Activated CD4-positive, CD25-positive, alpha-beta regulatory T cell treated with anti-CD3 and anti-CD28 coated beads, Interleukin-2, amount 50 U/mL, for 16 hours (primary cell): ENCODE data around the gene RNU11.
"Not testable (repeated sequence)": the region's sequence is repeated elsewhere in the genome, so short reads cannot be mapped to it uniquely, and the experiment has no call there.

ENCODE experiments used
- DNase-seq: peaks from one replicate; pipeline ENCODE4 v3.0.0-alpha.2; 2020; ENCODE audit warnings: low read depth, low spot score

Gene RNU11

GRCh38 chr1:28648474-28649198 lies at the start of gene RNU11:
Gene RNU11, plus strand, starts transcription at chr1:28648600.
- DNase-seq, result peak; percentile 82

GRCh38 chr1:28601696-28602095 lies 46.7 kb upstream of the RNU11 start:
- DNase-seq, result no peak

- no peak for DNase-seq
These were observed 45.6 kb upstream of the RNU11 start for GRCh38 chr1:28602536-28603439.

GRCh38 chr1:28604411-28604810 lies 44.0 kb upstream of the RNU11 start:
- DNase-seq, result no peak

GRCh38 chr1:28604962-28605361 lies 43.4 kb upstream of the RNU11 start:
- no peak for DNase-seq

GRCh38 chr1:28606771-28607170 lies 41.6 kb upstream of the RNU11 start:
- DNase-seq, result no peak

- DNase-seq, result no peak
These were observed 35.2 kb upstream of the RNU11 start for GRCh38 chr1:28613175-28613574.

- no peak for DNase-seq
These were observed 16.7 kb upstream of the RNU11 start for GRCh38 chr1:28631713-28632112.

- DNase-seq, result no peak
These were observed 15.8 kb upstream of the RNU11 start for GRCh38 chr1:28632560-28632959.

- DNase-seq, result no peak
These were observed 7.6 kb upstream of the RNU11 start for GRCh38 chr1:28640766-28641165.

GRCh38 chr1:28642056-28642846 lies 6.1 kb upstream of the RNU11 start:
- no peak for DNase-seq

- DNase-seq, result peak; percentile 83
These were observed 5.4 kb upstream of the RNU11 start, which contains the start of gene TAF12 for GRCh38 chr1:28642847-28643635. Gene TAF12, minus strand, starts transcription at chr1:28643067. Its CDS starts 20,986 bp downstream, at chr1:28622081.

- no peak for DNase-seq
These were observed 3.9 kb upstream of the RNU11 start for GRCh38 chr1:28644494-28644893.

- not testable (repeated sequence) for DNase-seq
These were observed 3.0 kb upstream of the RNU11 start for GRCh38 chr1:28645406-28645805.

- DNase-seq, result no peak
These were observed 2.4 kb upstream of the RNU11 start for GRCh38 chr1:28646040-28646439.

GRCh38 chr1:28648008-28648473 lies 359 bp upstream of the RNU11 start:
- DNase-seq, result peak; percentile 77

GRCh38 chr1:28653063-28653462 lies 4.7 kb downstream of the RNU11 start:
- not testable (repeated sequence) for DNase-seq

GRCh38 chr1:28653870-28654269 lies 5.5 kb downstream of the RNU11 start:
- DNase-seq, result not testable (repeated sequence)

GRCh38 chr1:28655448-28656311 lies 7.3 kb downstream of the RNU11 start:
- not testable (repeated sequence) for DNase-seq

- DNase-seq, result no peak
These were observed 7.9 kb downstream of the RNU11 start for GRCh38 chr1:28656335-28656734.
